B cell (primary cell): ENCODE data around the gene MYO9B. TPM values are rescaled to one million over a fixed set of nuclear protein-coding genes. Genes with fewer than 3 reads are reported as not detected.

ENCODE experiments used
- ATAC-seq: fragments of 200-7000 bp; cut with Tn5 transposase; one replicate; pipeline ENCODE4 v1.10.0; 2021; ENCODE audit warnings: low read depth, mild to moderate bottlenecking, moderate number of reproducible peaks, moderate library complexity
- CTCF ChIA-PET: fragments of 350-600 bp; sonication (Branson Sonifier 250); formaldehyde crosslinking; loops from one replicate; lab custom pipeline; 2021; ENCODE audit warnings: antibody characterized with exemption, inconsistent platforms; lab: Charles Lee
- POLR2A ChIA-PET: fragments of 350-600 bp; sonication (Branson Sonifier 250); formaldehyde crosslinking; loops from one replicate; lab custom pipeline; 2021; ENCODE audit warnings: antibody characterized with exemption; lab: Charles Lee
- DNase-seq: peaks from one replicate; pipeline ENCODE4 v3.0.0; 2013
- H2AFZ ChIP-seq: 2 replicates; pipeline ENCODE4 v1.6.1; 2012; ENCODE audit warnings: mild to moderate bottlenecking, low read depth, low read length; ENCODE audit not compliant: insufficient read depth, poor library complexity, severe bottlenecking
- H3K27ac ChIP-seq, 2 donors: 1 replicate in 1 of 2; 2 replicates in 1 of 2; pipeline ENCODE4 v1.5.1; 2012 to 2013; ENCODE audit warnings: low read length in 2 of 2, mild to moderate bottlenecking in 2 of 2, moderate library complexity in 1 of 2
- H3K27me3 ChIP-seq, 4 experiments: fragments of 200-600 bp in 1 of 4; sonication (generic) in 1 of 4; replicated peaks in 1 of 4; 1 replicate in 2 of 4; 2 replicates in 2 of 4; pipeline versions ENCODE4 v1.6.1 to v1.7.0; 2013 to 2016; ENCODE audit warnings: low read length in 3 of 4, mild to moderate bottlenecking in 2 of 4, mixed read lengths in 1 of 4, moderate library complexity in 1 of 4; ENCODE audit not compliant: insufficient read depth in 4 of 4, control insufficient read depth in 3 of 4; ENCODE audit errors: control extremely low read depth in 1 of 4
- H3K36me3 ChIP-seq, 2 experiments: replicated peaks in 1 of 2; 1 replicate in 1 of 2; 2 replicates in 1 of 2; pipeline versions ENCODE4 v1.6.1 to v1.7.1; 2013; ENCODE audit warnings: low read length in 1 of 2; ENCODE audit not compliant: insufficient read depth in 2 of 2, control insufficient read depth in 1 of 2; ENCODE audit errors: control extremely low read depth in 1 of 2, extremely low read depth in 1 of 2
- H3K4me1 ChIP-seq, 2 donors: fragments of 200-600 bp in 1 of 2; sonication (generic) in 1 of 2; 1 replicate in 1 of 2; 2 replicates in 1 of 2; pipeline versions ENCODE4 v1.5.1 to v1.6.1; 2013 to 2017; ENCODE audit warnings: low read length in 2 of 2; ENCODE audit not compliant: control insufficient read depth in 2 of 2, insufficient read depth in 2 of 2
- H3K4me2 ChIP-seq: replicated peaks from 2 replicates; pipeline ENCODE3; 2012; ENCODE audit warnings: mild to moderate bottlenecking, low read depth, low read length; ENCODE audit not compliant: poor library complexity, severe bottlenecking
- H3K4me3 ChIP-seq, 5 experiments: fragments of 200-600 bp in 1 of 5; sonication (generic) in 1 of 5; 1 replicate in 3 of 5; 2 replicates in 2 of 5; pipeline versions ENCODE4 v1.5.1 to v1.7.0; 2011 to 2016; ENCODE audit warnings: low read length in 4 of 5, mild to moderate bottlenecking in 4 of 5, low read depth in 2 of 5, control low read depth in 1 of 5, moderate library complexity in 1 of 5; ENCODE audit not compliant: insufficient read depth in 1 of 5; ENCODE audit errors: control extremely low read depth in 1 of 5, extremely low read depth in 1 of 5
- H3K79me2 ChIP-seq: fragments of 200-600 bp; sonication (generic); one replicate; pipeline ENCODE4 v1.6.0; 2016; ENCODE audit warnings: low read length; ENCODE audit not compliant: control insufficient read depth, insufficient read depth
- H3K9ac ChIP-seq: fragments of 200-600 bp; sonication (generic); 2 replicates; pipeline ENCODE4 v1.6.1; 2017; ENCODE audit warnings: mild to moderate bottlenecking, low read length, moderate library complexity
- H3K9me3 ChIP-seq, 3 donors: one replicate each; pipeline versions ENCODE4 v1.6.1 to v1.7.1; 2013; ENCODE audit warnings: low read length in 2 of 3; ENCODE audit not compliant: control insufficient read depth in 2 of 3, insufficient read depth in 1 of 3; ENCODE audit errors: control extremely low read depth in 1 of 3
- H4K20me1 ChIP-seq: 2 replicates; pipeline ENCODE4 v1.6.0; 2012; ENCODE audit warnings: mild to moderate bottlenecking, low read length; ENCODE audit not compliant: insufficient read depth, control insufficient read depth, poor library complexity, severe bottlenecking
- H3K27ac Mint-ChIP-seq: one replicate; pipeline ENCODE4 v1.8.0; 2021; ENCODE audit warnings: mixed read lengths
- H3K27me3 Mint-ChIP-seq: one replicate; pipeline ENCODE4 v1.8.0; 2021; ENCODE audit warnings: mixed read lengths
- H3K4me1 Mint-ChIP-seq: one replicate; pipeline ENCODE4 v1.8.0; 2021; ENCODE audit warnings: mixed read lengths
- H3K4me3 Mint-ChIP-seq: one replicate; pipeline ENCODE4 v1.8.0; 2021; ENCODE audit warnings: mixed read lengths
- H3K9me3 Mint-ChIP-seq: one replicate; pipeline ENCODE4 v1.8.0; 2022; ENCODE audit warnings: mixed read lengths; ENCODE audit not compliant: insufficient read depth
- EZH2 ChIP-seq: IDR thresholded peaks from 2 replicates; pipeline ENCODE4 v1.6.1; 2012; ENCODE audit warnings: borderline replicate concordance, low read depth, mild to moderate bottlenecking, moderate library complexity, low read length; ENCODE audit not compliant: insufficient read depth, poor library complexity, severe bottlenecking
- WGBS: methylation state at CpG from one replicate; pipeline ENCODE4 v1.1.5; 2013; ENCODE audit warnings: missing lambda C conversion rate; ENCODE audit not compliant: insufficient coverage; 5-methylcytosine and 5-hydroxymethylcytosine counted together
- intact Hi-C: fragments of 100-400 bp; cut with micrococcal nuclease; formaldehyde crosslinking; loops from one replicate; pipeline ENCODE4 v1.10.0; 2022
- polyA plus RNA-seq: library from polyadenylated mRNA; depleted of rRNA; stranded (reverse); fragments of >200 nt; gene quantifications from 2 replicates; pipeline ENCODE4 v1.2.3, GENCODE V29; 2012
- total RNA-seq, 2 donors: library from RNA; stranded (reverse); fragments of 120-200 nt in 1 of 2; gene quantifications; 1 replicate in 1 of 2; 2 replicates in 1 of 2; pipeline versions ENCODE4 v1.2.3 to v1.2.4, GENCODE V29; 2013 to 2022
- TF ChIP-seq, protein P1 (sequence below): fragments of 200-600 bp; IDR thresholded peaks from one replicate; pipeline ENCODE4 v1.8.0; 2022; ENCODE audit warnings: antibody characterized with exemption, mild to moderate bottlenecking

MYO9B gene
- total and polyA plus RNA-seq, 2 donors (not counting 1 experiment from before 2014, with no cell fraction given): 256 to 273 TPM

DNA sequence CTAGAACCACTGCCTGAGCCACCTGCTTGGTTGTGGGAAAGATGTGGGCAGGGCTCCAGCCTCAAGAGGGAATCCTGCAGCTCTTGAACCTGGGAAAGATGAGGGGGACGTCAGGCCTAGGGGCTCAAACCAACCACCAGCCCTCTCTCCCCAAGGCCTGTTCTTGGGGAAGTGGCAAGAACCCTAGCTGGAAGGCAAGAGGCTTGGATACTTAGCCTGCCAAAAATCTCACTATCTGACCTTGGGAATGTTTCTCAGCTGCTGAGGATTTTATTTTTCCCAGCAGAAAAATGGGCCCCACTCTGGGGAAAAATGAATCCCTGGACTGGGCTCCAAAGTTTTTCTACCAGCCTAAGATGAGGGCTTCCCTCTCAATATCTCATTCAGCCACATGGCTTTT, 184.4 kb downstream of the MYO9B start:
- TF ChIP-seq, protein P1, sequence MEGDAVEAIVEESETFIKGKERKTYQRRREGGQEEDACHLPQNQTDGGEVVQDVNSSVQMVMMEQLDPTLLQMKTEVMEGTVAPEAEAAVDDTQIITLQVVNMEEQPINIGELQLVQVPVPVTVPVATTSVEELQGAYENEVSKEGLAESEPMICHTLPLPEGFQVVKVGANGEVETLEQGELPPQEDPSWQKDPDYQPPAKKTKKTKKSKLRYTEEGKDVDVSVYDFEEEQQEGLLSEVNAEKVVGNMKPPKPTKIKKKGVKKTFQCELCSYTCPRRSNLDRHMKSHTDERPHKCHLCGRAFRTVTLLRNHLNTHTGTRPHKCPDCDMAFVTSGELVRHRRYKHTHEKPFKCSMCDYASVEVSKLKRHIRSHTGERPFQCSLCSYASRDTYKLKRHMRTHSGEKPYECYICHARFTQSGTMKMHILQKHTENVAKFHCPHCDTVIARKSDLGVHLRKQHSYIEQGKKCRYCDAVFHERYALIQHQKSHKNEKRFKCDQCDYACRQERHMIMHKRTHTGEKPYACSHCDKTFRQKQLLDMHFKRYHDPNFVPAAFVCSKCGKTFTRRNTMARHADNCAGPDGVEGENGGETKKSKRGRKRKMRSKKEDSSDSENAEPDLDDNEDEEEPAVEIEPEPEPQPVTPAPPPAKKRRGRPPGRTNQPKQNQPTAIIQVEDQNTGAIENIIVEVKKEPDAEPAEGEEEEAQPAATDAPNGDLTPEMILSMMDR: no peak
- no peak for TF ChIP-seq EZH2
- H3K4me1 Mint-ChIP-seq: peaks cover 10% of the 10 kb centered on the region
- Histone ChIP-seq H3K4me3 (no peak overlapping the region), H3K79me2 (no peaks in the 10 kb centered on the region), H3K4me1 (peaks cover 0 to 10% of the 10 kb centered on the region in 2 donors), H3K27ac (no peak overlapping the region), H3K9me3 (peaks cover 0 to 20% (median 6%) of the 10 kb centered on the region in 3 donors), H3K9ac (no peak overlapping the region), H3K4me2 (no peak overlapping the region), H3K27me3 (no peaks in the 10 kb centered on the region), H3K36me3 (no peaks in the 10 kb centered on the region), H2AFZ (no peak overlapping the region), H4K20me1 (no peaks in the 10 kb centered on the region)
- DNase-seq (no peak), ATAC-seq (no peak)
- intact Hi-C loops: loop anchor here (1.0 kb wide), 1 partner anchor 14 kb away; no protein-coding TSS in a partner anchor
- CTCF ChIA-PET: interaction anchor here (0.7 to 4.8 kb wide), 16 partner anchors 8 to 184 kb away, joined by 3 to 46 read pairs (median 6); partner anchors contain the start of genes ANKLE1, BABAM1, MRPL34 and MYO9B
- H3K9me3 Mint-ChIP-seq: no peaks in the 10 kb centered on the region
- no peak overlapping the region for H3K27ac Mint-ChIP-seq
- no CpG with 5 or more reads among the region's 1 CpG for WGBS
- POLR2A ChIA-PET: interaction anchor here (1.3 kb wide), 1 partner anchor 45 kb away, joined by 5 read pairs; the partner anchor contains the start of gene USE1
- H3K4me3 Mint-ChIP-seq: no peak overlapping the region
- H3K27me3 Mint-ChIP-seq: no peaks in the 10 kb centered on the region

DNA sequence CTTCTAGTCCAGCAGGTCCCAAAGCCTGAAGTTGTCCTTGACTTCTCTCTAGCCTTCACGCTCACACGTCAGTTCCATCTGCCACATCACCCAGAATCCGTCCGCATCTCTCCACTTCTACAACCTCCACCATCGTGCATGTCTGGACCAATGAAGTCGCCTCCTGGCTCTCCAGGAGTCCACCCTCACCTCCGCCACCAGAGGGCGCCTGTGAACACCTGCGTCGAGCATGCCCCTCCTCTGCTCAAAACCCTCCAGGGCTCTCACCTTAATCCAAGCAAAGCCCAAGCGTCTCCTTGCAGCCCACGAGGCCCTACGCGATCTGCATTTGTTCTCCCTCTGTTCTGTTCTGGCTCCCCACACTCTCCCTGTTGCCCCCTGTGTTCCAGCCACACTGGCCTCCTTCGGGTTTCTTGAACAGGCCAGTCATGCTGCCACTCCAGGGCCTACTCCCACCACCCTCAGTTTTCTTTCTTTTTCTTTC, 185.3 kb downstream of the MYO9B start:
- Mint-ChIP-seq H3K9me3 (no peaks in the 10 kb centered on the region), H3K4me1 (peaks cover 10% of the 10 kb centered on the region), H3K27me3 (no peaks in the 10 kb centered on the region), H3K4me3 (no peak overlapping the region), H3K27ac (no peak overlapping the region)
- ChIA-PET CTCF (interaction anchor here (0.7 to 4.8 kb wide), 15 partner anchors 10 to 844 kb away, joined by 3 to 46 read pairs (median 6); partner anchors contain the start of genes ABHD8, ANKLE1, MRPL34 and MYO9B), POLR2A (interaction anchor here (0.6 to 1.3 kb wide), 3 partner anchors 46 to 548 kb away, joined by 5 to 6 read pairs (median 5); partner anchors contain the start of gene USE1)
- H2AFZ ChIP-seq: no peak overlapping the region
- no peaks in the 10 kb centered on the region for H4K20me1 ChIP-seq
- intact Hi-C loops: loop anchor here (1.0 kb wide), 4 partner anchors 15 to 194 kb away; no protein-coding TSS in a partner anchor
- H3K4me3 ChIP-seq: no peak overlapping the region
- H3K79me2 ChIP-seq: no peaks in the 10 kb centered on the region
- 29% methylated on average over 14 of the region's 15 CpGs for WGBS
- ATAC-seq: peak; percentile 99
- TF ChIP-seq, protein P1: peak; percentile 91
- TF ChIP-seq EZH2: no peak
- peaks cover 0 to 20% (median 6%) of the 10 kb centered on the region in 3 donors for H3K9me3 ChIP-seq
- H3K36me3 ChIP-seq: no peaks in the 10 kb centered on the region
- H3K4me1 ChIP-seq: peaks cover 0 to 10% of the 10 kb centered on the region in 2 donors
- H3K9ac ChIP-seq: no peak overlapping the region
- no peaks in the 10 kb centered on the region for H3K27me3 ChIP-seq
- no peak overlapping the region for H3K27ac ChIP-seq
- DNase-seq: peak; percentile 89
- no peak overlapping the region for H3K4me2 ChIP-seq
